H1 (cell line): ENCODE results near the gene B3GALT5.

Source experiments
- ATF2 ChIP-seq: IDR thresholded peaks from 2 replicates; pipeline ENCODE4 v1.6.1; 2012; ENCODE audit warnings: low read length, inconsistent platforms
- CREB1 ChIP-seq: IDR thresholded peaks from 2 replicates; pipeline ENCODE4 v1.6.1; 2012; ENCODE audit warnings: inconsistent platforms
- CTCF ChIP-seq, 3 experiments: IDR thresholded peaks; 1 replicate in 2 of 3; 2 replicates in 1 of 3; pipeline versions ENCODE4 v1.5.1 to v1.6.1; 2011; ENCODE audit warnings: low read length in 3 of 3, mild to moderate bottlenecking in 3 of 3, inconsistent platforms in 2 of 3, low read depth in 1 of 3, moderate library complexity in 1 of 3; ENCODE audit not compliant: insufficient read depth in 1 of 3; ENCODE audit errors: control extremely low read depth in 1 of 3
- FOSL1 ChIP-seq: IDR thresholded peaks from 2 replicates; pipeline ENCODE4 v1.6.1; 2011; ENCODE audit warnings: mild to moderate bottlenecking, low read depth, low read length, moderate library complexity; ENCODE audit not compliant: insufficient read depth
- HDAC2 ChIP-seq, 2 experiments: fragments of 300-600 bp in 1 of 2; sonication (generic) in 1 of 2; IDR thresholded peaks; 2 replicates each; pipeline ENCODE4 v1.6.1; 2011 to 2012; ENCODE audit warnings: low read depth in 2 of 2, low read length in 2 of 2, mild to moderate bottlenecking in 2 of 2, moderate library complexity in 2 of 2, borderline replicate concordance in 1 of 2, inconsistent platforms in 1 of 2
- JUN ChIP-seq: IDR thresholded peaks from 2 replicates; pipeline ENCODE4 v1.6.1; 2011; ENCODE audit warnings: low read depth, mild to moderate bottlenecking, improper control_type of control experiment, low read length
- MAX ChIP-seq: IDR thresholded peaks from 2 replicates; pipeline ENCODE4 v1.6.1; 2012; ENCODE audit warnings: inconsistent platforms
- NRF1 ChIP-seq: IDR thresholded peaks from 2 replicates; pipeline ENCODE4 v1.6.1; 2011; ENCODE audit warnings: mild to moderate bottlenecking, low read depth, low read length, improper control_type of control experiment
- POLR2AphosphoS5 ChIP-seq: IDR thresholded peaks from 2 replicates; pipeline ENCODE4 v1.6.1; 2011; ENCODE audit warnings: low read depth, low read length
- SIN3A ChIP-seq, 2 experiments: IDR thresholded peaks in 1 of 2; conservative IDR thresholded peaks in 1 of 2; 2 replicates each; pipeline ENCODE4 v1.6.1; 2011 to 2012; ENCODE audit warnings: low read length in 2 of 2, improper control_type of control experiment in 1 of 2, low read depth in 1 of 2, mild to moderate bottlenecking in 1 of 2
- SIX5 ChIP-seq: IDR thresholded peaks from 2 replicates; pipeline ENCODE4 v1.6.1; 2011; ENCODE audit warnings: mild to moderate bottlenecking, low read depth, low read length
- SUZ12 ChIP-seq: fragments of 200-600 bp; sonication (generic); IDR thresholded peaks from 2 replicates; pipeline ENCODE4 v1.6.1; 2012; ENCODE audit warnings: mild to moderate bottlenecking, inconsistent platforms, low read length, moderate library complexity, mixed read lengths
- TAF1 ChIP-seq: IDR thresholded peaks from 2 replicates; pipeline ENCODE4 v1.6.1; 2011; ENCODE audit warnings: mild to moderate bottlenecking, low read depth, low read length
- YY1 ChIP-seq: IDR thresholded peaks from 2 replicates; pipeline ENCODE4 v1.6.1; 2011; ENCODE audit warnings: low read depth, mild to moderate bottlenecking, low read length

GRCh38 chr21:39666681-39667315, 54.1 kb downstream of the B3GALT5 start:
- TF ChIP-seq JUN (no peak), CTCF (IDR thresholded peaks at IDR 0.05; ENCODE audit: control extremely low read depth in 1 of 3, insufficient read depth in 1 of 3, low read depth in 1 of 3, low read length in 3 of 3) (no peak), SIX5 (no peak), MAX (no peak), ATF2 (no peak), SIN3A (conservative IDR thresholded peaks at IDR 0.05 in 1 of 2, IDR thresholded peaks at IDR 0.05 in 1 of 2; ENCODE audit: low read depth in 1 of 2, low read length in 2 of 2) (no peak), CREB1 (no peak), FOSL1 (no peak), YY1 (no peak), NRF1 (no peak), HDAC2 (IDR thresholded peaks at IDR 0.05; ENCODE audit: borderline replicate concordance in 1 of 2, low read depth in 2 of 2, low read length in 2 of 2) (no peak), TAF1 (no peak), POLR2AphosphoS5 (no peak), SUZ12 (no peak)
